ENCODE results near the gene LRRC10B.
"Not testable (repeated sequence)": the region's sequence is repeated elsewhere in the genome, so short reads cannot be mapped to it uniquely, and the experiment has no call there.

The LRRC10B gene

GRCh38 chr11:61507962-61508861, at the start of gene LRRC10B:
LRRC10B (plus strand) TSS chr11:61508749; CDS start chr11:61508999, 250 bp downstream.
- peak in 1 of 3 experiments; percentile 21 for DNase-seq (ENCODE audit: low read depth in 3 of 3)

DNA sequence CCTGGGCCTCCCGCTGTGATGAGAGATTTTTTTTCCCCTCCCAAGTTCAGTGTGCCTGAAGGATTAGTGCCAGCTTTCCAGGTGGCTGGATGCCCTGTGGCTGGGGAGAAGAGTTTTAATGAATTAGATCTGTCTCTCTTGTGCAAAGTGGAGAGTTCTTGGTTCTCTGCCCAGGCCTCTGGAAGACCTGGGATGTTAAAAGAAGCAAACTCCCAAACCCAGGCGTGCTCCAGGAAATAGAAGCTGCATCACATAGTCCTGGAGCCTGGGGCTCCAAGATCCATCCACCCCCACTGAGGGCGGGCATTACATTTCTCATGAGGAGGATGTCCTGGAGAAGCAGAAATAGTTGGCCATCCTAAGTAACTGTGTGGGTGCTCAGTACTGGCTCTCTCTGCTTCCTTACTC, 48.1 kb upstream of the LRRC10B start:
- no peak for DNase-seq (ENCODE audit: low read depth in 3 of 3)

- DNase-seq (ENCODE audit: low read depth in 3 of 3), result no peak
Measured at GRCh38 chr11:61460986-61461385, 47.6 kb upstream of the LRRC10B start.

DNA sequence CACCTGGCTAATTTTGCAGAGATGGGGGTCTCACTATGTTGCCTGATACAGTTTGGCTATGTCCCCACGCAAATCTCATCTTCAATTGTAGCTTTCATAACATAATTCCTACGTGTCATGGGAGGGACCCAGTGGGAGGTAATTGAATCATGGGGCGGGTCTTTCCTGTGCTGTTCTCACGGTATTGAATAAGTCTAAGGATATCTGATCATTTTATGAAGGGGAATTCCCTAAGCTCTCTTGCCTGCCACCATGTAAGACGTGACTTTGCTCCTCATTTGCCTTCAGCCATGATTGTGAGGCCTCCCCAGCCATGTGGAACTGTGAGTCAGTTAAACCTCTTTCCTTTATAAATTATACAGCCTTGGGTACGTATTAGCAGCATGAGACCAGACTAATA, 40.9 kb upstream of the LRRC10B start:
- DNase-seq (ENCODE audit: low read depth in 3 of 3), result not testable (repeated sequence)

DNA sequence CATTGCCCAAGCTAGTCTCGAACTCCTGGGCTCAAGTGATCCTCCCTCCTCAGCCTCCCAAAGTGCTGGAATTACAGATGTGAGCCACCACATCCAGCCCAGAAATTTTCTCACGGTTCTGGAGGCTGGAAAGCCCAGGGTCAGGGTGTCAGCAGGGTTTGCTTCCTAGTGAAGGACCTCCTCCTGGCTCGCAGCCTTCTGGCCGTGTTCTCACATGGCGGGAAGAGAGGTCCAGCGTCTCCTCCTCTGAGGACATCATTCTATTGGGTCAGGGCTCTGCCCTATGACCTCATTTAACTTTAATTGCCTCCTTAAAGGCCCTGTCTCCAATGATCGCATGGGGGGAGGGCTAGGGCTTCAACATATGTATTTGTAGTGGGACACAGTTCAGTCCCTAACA, 40.5 kb upstream of the LRRC10B start:
- DNase-seq (ENCODE audit: low read depth in 3 of 3), result no peak

DNA sequence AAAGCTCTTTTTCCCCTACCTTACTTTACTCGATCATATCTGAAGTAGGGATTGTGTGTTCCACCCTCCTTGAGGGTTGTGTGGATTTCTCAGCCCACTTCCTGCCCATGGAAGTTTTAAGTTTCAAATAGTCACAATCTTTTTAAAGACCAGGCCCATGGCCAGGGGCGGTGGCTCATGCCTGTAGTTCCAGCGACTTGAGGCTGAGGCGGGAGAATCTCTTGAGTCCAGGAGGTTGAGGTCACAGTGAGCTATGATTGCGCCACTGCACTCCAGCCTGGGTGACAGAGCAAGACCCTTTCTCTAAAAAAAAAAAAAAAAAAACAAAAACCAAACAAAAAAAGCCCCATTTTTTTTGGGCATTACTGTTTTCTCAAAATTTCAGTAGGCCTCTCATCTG, 36.3 kb upstream of the LRRC10B start:
- DNase-seq (ENCODE audit: low read depth in 3 of 3), result no peak

DNA sequence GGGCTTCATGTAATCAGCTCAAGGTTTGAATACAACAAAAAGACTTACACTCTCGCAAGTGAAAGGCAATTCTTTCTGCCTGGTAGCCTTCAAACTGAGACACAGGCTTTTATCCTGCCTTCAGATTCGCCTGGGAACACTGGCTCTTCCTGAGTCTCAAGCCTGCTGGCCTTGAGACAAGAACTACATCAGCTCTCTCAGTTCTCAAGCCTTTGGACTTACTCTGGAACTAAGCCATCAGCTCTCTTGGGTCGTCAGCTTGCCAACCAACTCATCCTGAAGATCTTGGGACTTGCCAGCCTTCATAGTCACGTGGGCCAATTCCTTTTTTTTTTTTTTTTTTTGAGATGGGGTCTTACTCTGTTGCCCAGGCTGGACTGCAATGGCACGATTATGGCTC, 35.7 kb upstream of the LRRC10B start:
- no peak for DNase-seq (ENCODE audit: low read depth in 3 of 3)

DNA sequence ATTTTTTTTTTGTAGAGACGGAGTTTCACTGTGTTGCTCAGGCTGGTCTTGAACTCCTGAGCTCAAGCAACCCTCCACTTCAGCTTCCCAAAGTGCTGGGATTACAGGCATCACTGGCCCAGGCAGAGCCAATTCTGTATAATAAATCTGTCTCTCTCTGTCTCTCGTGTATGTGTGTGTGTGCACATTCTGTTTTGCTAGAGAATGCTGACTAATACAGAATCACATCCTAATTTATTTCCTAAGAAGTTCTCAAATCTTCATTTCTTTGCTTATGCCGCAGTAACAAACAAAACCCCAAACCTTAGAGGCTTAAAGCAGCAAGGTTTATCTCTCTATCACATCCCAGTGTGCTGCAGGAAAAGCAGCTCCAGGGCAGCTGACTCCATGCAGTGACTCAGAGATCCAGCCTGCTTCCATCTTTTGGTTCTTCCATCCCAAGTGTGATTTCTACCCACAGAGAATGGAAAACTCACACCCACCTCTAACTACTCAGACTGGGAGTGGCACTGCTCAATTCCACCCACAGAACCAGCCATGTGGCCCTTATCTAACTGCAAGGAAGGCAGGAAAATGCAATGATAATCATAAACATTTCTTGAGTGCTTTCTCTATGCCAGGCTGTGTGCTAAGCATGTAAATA, 35.1 kb upstream of the LRRC10B start:
- no peak for DNase-seq (ENCODE audit: low read depth in 3 of 3)

DNA sequence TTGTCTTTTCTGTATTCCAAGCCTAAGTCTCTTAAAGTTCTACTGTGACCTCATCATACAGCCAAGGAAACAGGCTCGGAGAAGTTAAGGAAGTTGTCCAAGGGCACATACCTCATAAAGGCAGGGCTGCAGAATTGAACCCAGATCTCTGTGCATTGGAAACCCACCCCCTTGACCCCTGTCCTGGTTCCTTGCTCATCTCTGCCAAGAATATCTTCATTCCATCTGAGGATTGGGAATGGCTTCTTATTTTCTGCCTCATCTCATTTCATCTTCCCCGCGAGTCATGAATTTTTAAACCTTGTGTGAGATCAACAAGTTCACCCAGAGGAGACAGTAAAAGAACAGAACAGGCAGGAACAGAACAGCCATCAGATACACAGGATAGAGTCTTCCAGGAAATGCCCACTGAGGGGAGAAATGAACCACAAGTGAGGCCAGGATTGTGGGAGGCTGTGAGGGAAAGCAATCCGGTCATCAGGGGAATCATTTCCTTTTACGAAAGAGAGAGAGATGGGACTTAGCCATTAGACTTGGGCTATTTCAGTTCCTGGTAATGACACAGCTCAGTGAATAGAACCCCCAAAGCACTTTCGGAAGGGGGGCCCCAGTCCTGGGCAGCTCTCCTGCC, 34.4 kb upstream of the LRRC10B start:
- no peak for DNase-seq (ENCODE audit: low read depth in 3 of 3)

- DNase-seq (ENCODE audit: low read depth in 3 of 3), result no peak
Measured at GRCh38 chr11:61475433-61475832, 33.1 kb upstream of the LRRC10B start.

GRCh38 chr11:61476371-61476770, 32.2 kb upstream of the LRRC10B start:
- no peak for DNase-seq (ENCODE audit: low read depth in 3 of 3)

GRCh38 chr11:61477126-61477525, 31.4 kb upstream of the LRRC10B start:
- no peak for DNase-seq (ENCODE audit: low read depth in 3 of 3)

DNA sequence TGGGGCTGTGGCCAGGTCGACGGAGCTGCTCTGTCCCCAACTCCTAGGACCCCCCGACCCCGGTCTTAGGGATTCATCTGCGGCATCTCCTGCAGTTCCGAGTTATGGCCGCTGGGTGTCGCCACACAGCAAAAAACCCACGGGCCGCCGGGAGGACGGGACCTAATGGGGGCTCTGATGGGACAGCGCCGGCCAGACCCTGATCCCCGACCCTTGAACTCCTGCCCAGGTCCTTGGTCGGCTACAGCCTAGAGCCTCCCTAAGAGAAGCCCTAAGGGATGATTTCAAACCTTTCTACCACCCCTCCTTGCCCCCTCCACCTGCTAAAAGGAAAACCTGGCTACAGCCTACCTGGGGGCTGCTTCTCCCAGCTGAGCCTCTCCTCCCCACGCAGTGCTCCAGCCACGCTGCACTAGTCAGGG, 30.8 kb upstream of the LRRC10B start:
- peak; percentile 21 to 31 (median 28) for DNase-seq (ENCODE audit: low read depth in 3 of 3)

DNA sequence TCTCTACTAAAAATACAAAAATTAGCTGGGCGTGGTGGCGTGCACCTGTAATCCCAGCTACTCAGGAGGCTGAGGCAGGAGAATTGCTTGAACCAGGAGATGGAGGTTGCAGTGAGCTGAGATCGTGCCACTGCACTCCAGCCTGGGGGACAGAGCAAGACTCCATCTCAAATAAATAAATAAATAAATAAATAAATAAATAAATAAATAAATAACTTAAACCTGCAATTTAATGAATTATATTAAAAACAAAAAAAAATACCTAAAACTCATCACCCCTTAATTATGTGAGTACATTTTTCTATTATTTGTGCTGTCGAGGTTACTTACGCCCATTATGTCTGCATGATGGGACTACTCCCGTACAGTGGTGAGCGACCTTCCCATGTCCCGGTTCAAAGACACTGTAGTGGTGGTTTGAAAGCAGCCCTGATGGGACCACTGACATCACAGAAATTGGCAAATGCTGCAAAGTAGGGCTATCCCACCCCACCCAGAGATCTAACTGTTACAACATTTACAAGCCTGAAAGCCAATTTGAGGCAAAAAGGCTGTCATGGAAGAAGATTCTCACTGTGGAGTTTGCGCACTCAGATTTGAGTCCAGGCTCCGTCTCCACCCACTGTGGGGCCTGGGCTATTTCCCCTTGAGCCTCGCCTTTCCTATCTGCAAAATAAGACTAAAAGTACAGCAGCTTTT, 29.0 kb upstream of the LRRC10B start:
- DNase-seq (ENCODE audit: low read depth in 3 of 3), result not testable (repeated sequence)

- DNase-seq (ENCODE audit: low read depth in 3 of 3), result no peak
Measured at GRCh38 chr11:61480261-61480993, 28.1 kb upstream of the LRRC10B start.

GRCh38 chr11:61480994-61481335, 27.6 kb upstream of the LRRC10B start:
- DNase-seq (ENCODE audit: low read depth in 3 of 3), result no peak

DNA sequence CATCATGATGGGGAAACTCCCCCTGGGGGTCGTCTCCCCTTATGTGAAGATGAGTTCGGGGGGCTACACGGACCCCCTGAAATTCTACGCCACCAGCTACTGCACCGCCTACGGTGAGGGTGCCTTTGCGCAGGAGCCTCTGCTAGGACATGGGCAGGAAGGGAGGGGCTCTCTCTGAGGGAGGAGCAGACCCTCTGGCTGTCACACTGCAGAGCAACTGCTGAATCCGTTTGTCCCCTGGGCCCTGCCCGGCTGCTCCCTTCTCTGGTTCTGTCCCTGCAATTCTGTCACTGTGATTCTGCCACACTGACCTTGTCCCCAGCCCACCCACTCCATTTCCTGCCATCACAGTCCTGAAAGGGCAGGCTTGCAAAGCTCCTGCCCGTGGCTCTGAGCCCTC, 26.7 kb upstream of the LRRC10B start:
- no peak for DNase-seq (ENCODE audit: low read depth in 3 of 3)

GRCh38 chr11:61482513-61482912, 26.0 kb upstream of the LRRC10B start:
- DNase-seq (ENCODE audit: low read depth in 3 of 3), result peak in 1 of 3 experiments; percentile 7

DNA sequence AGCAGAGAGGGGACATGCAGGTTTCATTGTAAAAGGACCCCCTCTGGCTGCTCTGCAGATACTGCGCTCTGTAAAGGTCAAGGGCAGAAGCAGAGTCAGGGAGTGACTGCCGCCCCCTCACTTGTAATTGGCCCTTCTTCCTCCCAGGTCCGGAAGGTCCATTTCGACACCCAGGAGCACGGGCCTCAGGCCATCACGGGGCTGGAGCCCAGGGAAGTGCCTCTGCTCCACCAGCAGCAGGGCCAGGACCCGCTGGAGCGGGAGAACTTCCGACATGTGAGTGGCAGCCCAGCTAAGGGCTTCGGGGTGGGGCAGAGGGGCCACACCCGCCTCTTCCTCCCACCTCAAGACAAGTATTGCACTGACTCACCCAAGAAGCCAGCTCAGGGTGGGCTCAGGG, 24.0 kb upstream of the LRRC10B start:
- DNase-seq (ENCODE audit: low read depth in 3 of 3), result no peak

- DNase-seq (ENCODE audit: low read depth in 3 of 3), result no peak
Measured at GRCh38 chr11:61485080-61485479, 23.5 kb upstream of the LRRC10B start.

GRCh38 chr11:61486011-61486620, 22.4 kb upstream of the LRRC10B start:
- no peak for DNase-seq (ENCODE audit: low read depth in 3 of 3)
